Measurements from ENCODE around the gene GPR68.
"Not testable (repeated sequence)": the region's sequence is repeated elsewhere in the genome, so short reads cannot be mapped to it uniquely, and the experiment has no call there.

The GPR68 gene

DNA sequence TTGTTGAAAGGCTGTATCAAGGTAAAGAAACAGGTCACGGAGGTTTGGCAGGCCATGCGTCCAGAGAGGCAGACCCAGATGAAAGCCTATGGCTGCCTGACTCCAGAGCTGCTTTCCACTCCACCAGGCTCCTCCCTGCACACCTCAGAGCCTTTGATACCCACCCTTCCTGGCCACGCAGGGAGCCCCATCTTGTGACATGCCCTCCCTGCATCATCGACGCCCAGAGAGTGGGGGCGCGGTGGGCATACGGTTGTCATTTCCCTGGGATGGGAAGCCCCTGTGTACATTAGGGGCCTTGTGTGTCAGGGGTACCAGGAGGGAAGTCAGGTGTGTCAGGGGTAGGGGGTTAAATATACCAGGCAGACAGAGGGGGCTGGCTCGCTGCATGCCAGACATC lies 30.3 kb upstream of the GPR68 start:
- in situ Hi-C loops (cut with MboI; ENCODE audit: low sequenced_read_pairs), result loop anchor here (25.0 kb wide), 1 partner anchor 362 kb away; no protein-coding TSS in a partner anchor

DNA sequence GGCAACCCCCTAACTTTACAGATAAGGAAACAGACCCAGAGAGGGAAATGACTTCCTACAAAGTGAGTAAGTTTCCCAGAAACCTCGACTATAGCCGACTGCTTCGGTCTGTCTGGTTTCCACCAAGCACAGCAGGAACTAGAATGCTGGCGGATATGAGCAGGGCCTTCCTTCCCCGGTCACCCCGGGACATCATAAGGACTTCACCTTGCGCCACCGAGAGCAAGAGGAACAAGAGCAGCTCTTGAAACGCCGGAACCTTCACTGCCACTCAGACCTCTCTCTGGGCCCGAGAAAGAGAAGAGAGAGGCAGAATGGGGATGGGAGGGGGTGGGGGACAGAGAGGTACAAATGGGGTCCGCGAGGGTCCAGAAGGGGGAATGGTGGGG lies 29.4 kb upstream of the GPR68 start:
- in situ Hi-C loops (cut with MboI; ENCODE audit: low sequenced_read_pairs), result no loop called here

DNA sequence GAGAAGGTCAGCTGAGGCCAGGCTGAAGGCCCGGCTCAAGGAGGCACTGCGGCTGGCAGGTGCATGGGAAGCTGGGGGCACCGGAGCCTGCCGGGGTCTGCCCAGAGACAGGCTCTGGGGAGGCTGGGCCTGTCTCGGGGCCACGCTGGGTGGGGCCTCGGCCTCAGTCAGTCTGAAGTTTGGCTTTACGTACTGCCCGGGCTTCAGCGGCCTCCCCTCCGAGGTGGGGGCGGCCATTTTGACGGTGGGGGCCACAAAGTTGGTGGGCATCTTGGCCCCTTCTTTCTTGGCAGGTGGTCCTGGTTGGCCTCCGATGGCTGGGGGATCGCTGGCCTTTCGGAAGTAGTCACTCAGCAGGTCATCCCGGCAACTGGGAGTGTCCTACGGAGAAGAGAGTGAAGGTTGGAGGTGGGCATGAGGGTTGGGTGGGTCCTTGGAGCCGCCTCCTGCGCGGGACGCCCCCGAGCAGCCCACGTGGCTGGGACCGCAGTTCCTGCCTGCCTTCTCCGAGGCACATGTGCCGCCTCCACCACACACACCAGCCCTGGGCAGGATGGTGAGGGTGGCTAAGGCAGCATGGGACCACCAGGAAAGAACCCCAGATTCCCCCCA lies 28.9 kb upstream of the GPR68 start:
- in situ Hi-C loops (cut with MboI; ENCODE audit: low sequenced_read_pairs), result no loop called here

DNA sequence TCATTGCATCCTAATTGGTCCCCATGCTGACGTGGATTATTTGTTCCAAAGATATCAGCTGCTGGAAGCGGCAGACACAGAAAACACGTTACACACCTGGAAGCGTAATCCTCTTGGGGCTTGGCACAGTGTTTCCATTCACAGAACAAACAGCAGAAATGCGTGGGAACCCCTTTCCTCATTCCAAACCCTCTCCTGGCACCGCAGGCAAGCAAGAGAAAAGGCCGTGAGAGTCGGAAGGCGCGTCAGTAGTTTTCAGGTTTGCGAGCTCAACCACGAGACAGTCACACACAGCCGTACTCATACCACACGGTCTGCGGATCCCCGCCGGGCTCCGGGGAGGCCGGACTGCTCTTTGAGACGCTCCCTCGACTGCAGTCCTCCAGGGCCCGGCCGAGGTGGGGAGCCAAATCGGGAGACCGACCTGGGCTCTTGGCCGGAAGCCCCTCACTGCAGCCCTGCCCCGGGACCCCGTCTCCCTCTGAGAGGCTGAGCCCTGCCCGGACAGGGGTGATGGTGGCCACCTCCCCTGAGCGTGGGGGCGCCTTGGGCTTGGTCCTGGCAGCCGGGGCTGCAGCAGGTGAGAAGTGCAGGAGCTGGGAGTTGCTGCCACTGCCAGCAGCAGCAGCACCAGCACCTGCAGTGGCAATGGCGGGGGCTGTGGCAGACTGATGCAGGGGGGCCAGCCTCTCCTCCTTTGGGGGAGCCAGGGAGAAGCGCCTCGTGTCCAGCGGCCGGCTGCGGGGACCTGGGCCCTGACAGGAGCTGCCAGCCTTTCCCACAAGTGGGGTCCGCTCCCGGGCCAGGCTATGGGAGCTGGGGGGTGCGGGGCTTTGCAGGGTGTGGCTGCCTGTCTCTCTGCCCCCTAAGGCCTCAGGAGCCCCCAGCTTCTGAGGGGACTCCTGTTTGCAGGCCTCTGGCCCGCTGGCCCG lies 28.1 kb upstream of the GPR68 start:
- in situ Hi-C loops (cut with MboI; ENCODE audit: low sequenced_read_pairs), result no loop called here

DNA sequence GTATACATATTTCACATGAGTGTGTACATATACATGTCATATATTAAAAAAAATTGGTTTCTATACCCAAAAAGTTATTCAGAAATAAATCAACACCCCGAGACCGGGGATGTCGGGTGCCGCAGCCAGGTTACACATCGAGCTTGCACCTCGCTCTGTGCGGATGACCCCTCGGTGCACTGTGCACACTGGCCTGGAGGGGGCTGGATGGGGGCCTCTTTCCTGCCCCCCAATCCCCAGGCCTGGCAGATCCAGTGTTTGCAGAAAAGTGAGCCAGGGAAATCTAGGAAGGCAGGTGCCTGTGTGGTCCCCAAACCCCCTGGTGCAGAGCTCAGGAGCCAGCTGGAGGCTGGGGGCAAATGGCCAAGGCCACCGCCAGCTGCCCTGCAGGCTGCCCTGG lies 27.1 kb upstream of the GPR68 start:
- in situ Hi-C loops (cut with MboI; ENCODE audit: low sequenced_read_pairs), result no loop called here

DNA sequence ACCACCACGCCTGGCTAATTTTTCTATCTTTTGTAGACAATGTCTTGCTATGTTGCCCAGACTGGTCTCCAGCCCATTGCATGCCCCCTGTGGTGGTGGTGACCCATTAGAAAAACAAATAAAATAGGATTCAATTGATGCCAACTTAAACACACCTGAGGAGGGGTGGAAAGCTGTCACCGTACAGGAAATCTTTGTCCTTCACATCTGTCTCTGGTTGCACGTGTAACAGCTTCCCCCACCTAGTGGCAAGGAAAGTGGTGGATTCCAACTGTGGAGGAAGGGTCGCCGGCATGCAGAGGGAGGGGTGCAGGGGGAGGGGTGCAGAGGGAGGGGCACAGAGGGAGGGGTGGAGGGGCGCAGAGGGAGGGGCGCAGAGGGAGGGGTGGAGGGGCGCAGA lies 26.1 kb upstream of the GPR68 start:
- in situ Hi-C loops (cut with MboI; ENCODE audit: low sequenced_read_pairs), result no loop called here

DNA sequence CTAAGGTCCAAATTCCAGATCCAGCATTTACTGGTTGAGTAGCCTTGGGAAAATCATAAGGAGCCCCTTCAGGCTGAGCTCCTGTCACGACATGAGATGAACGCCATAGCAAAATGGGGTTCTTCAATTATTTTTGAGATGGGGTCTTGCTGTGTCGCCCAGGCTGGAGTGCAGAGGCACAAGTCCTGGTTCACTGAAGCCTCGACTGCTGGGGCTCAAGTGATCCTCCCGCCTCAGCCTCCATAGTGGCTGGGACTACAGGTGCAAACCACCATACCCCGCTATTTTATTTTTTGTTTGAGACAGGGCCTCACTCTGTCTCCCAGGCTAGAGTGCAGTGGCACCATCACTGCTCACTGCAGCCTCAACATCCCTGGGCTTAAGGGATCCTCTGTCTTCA lies 25.7 kb upstream of the GPR68 start:
- in situ Hi-C loops (cut with MboI; ENCODE audit: low sequenced_read_pairs), result no loop called here

DNA sequence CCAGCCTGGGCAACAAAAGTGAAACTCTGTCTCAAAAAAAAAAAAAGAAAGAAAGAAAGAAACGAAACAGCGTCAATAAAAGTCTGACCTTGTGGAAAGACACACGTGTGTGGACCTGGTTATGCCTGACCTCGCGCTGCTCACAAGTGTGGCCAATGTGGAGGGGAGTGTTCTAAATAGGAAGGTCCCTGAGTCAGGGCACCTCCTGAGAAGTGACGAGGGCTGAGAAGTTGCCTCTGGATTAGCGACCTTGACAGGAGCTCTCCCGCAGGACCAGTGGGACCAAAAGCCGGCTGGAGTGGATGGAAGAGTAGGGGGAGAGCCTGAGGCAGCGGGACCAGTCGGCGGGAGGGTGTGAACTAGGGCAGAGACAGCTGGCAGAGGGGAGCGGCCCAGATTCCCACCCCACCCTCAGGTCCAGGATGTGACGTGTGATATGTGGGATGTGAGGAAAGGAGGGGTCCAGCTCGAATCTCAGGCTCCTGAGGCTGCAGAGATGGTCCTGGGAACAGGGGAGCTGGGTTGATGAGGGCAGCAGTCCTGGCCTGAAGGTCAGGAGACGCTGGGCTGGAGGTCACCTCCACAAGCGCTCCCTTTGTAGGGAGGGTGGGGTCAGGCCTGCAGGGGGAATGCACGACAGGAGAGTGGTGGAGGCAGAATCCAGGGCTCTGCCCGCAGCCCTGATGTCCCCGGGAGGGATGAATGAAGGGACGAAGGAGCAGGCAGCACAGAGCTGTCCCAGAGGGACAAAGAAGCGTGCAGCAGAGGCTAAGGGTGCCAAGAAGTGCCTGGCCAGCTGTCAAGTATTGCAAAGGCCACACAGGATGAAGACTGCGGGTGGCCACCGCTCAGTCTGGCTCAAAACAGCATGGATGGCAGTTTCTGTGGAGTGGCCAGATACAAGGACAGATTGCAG lies 24.8 kb upstream of the GPR68 start:
- in situ Hi-C loops (cut with MboI; ENCODE audit: low sequenced_read_pairs), result no loop called here

DNA sequence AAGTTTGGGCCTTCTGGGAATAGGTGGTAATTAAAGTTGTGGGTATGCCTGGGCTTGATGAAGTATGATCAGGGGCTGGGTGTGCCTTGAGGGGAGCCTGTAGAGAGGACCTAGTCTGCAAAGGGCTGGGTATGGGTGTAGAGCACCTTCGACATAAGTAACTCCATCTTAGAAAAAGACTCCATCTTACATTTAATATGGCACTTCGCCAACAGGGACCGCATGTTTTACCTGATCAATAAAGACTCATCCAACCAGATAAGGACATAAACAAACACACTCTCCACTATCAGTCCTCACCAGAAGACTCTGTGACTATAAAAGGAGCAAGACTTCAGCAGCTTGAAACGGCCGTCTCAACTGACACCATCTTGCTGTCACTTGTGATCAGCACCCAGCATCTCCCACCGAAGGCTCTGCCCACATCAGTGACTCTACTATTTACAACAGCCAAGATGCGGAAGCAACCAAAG lies 23.5 kb upstream of the GPR68 start:
- in situ Hi-C loops (cut with MboI; ENCODE audit: low sequenced_read_pairs), result no loop called here

DNA sequence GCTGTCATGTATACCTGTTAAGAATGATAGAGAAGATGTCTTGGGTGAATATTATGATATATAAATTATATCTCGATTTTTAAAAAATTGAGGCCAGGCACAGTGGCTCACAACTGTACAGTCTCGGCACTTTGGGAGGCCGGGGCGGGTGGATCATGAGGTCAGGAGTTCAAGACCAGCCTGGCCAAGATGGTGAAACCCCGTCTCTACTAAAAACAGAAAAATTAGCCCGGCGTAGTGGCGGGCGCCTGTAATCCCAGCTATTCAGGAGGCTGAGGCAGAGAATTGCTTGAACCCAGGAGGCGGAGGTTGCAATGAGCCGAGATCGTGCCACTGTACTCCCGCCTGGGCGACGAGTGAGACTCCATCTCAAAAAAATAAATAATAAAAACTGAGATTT lies 21.8 kb upstream of the GPR68 start:
- in situ Hi-C loops (cut with MboI; ENCODE audit: low sequenced_read_pairs), result not testable (repeated sequence)

DNA sequence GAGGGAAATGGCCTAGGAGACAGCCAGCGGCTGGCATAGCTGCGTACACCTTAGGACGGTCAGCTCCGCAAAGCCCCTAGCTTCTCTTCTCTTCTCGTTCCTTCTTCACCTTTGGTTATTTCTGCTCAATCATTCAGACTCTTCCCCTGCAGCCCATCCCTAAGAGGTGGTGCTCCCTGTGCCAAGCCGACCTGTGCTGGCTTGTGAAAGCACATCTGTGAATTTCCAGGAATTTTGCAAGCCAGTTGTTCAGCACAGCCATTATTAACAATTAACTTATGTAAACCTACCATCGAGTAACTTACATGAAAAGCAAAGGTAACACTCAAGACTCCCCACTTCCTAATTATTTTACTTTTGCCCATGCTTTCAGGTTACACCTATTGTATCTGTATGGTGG lies 20.9 kb upstream of the GPR68 start:
- in situ Hi-C loops (cut with MboI; ENCODE audit: low sequenced_read_pairs), result no loop called here

DNA sequence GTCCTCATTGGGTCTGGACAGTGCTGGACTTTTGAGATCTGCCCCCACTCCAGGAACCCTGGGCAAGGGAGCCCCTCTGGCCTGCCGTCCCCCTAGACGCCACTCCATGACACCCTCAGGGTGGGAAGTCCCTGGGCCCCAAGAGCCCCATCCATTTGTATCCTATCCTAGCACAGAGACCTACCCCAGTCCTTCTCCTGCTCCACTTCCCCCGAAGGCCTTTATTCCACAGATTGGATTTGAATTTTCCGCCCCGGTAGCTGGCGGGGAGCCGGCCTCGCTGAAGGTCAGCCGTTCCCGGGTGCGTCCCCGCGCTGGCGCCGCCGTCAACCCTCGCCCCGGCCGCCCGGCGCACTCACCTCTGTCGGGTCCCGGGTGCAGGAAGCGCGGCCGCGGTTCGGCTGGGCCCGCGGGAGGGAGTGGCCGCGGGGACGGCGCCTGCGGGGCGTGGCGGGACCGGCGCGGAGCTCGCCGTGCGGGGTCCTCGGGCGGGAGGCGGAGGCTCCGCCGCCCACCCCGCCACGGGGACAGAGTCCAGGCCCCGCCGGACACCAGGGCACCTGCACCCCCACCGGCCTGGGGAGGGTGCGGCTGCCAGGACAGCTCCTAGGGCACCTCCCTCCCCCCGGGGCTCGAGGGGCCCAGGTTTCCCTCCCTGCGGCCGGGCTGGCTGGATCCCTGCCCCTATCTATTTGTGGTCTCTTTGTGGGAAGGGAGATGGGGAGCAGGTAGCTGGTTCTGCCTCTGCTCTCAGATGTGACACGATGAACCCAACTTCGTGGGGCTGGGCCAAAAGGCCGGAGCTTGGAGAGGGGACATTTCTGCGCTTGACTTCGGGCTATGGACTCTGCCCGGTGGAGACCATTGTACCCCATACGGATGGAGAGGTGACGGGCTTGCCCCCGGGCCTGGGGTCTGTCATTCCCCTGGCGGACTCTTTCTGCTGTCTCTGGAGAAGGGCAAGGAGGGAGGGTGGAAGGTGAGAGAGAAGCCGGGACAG lies 19.9 kb upstream of the GPR68 start:
- in situ Hi-C loops (cut with MboI; ENCODE audit: low sequenced_read_pairs), result no loop called here

DNA sequence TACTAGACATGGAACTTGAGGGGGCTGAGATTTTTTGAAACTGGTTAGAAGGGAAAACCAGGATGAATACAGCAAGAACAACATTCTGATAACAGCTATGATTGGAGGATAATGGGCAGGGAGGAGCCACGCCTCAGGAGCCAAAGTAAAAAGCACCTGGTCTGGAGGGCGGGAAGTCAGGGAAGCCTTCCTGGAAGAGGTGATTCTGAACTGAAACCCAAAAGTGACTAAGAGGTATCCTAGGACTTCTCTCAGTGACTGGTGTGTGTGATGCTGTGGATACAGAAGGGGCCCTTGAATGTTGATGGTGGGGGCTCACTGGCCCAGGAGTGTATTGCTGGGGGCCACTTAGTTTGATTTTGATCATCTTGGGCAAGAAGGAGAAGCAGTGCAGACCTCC lies 18.8 kb upstream of the GPR68 start:
- in situ Hi-C loops (cut with MboI; ENCODE audit: low sequenced_read_pairs), result no loop called here

DNA sequence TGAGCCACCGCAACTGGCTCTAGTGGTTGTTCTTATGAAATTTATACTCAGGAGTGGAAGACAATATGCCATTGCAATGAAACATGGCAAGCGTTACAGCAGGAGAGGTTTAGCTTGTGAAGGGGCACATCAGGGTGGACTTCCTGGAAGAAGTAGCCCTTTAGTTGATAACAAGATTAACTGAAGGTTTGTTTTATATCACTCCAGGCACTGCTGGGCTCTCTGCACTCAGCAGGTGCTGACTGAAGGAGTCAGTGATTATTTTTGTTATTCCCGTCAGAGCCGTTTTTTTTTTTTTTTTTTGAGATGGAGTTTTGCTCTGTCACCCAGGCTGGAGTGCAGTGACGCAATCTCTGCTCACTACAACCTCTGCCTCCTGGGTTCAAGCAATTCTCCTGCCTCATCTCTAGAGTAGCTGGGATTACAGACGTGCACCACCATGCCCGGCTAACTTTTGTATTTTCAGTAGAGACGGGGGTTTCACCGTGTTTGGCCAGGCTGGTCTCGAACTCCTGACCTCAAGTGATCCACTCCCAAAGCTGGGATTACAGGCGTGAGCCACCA lies 17.6 kb upstream of the GPR68 start:
- in situ Hi-C loops (cut with MboI; ENCODE audit: low sequenced_read_pairs), result no loop called here

DNA sequence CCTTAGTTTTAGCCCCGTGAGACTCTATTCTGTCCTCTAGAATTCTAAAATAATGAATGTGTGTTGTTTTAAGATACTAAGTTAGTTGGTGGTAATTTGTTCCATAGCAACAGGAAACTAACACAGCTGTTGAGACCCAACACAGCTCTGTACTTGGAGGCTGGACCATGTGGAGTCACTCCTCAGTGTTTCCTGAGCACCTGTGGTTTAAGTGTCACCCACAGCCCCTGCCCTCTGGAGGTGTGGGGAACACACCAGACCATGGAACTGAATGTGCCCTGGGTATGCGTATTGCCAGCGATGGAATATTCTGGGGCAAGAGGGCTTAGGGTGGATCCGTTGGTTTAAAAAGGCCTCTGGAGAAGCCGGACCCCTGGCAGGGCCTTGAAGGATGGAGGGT lies 16.6 kb upstream of the GPR68 start:
- in situ Hi-C loops (cut with MboI; ENCODE audit: low sequenced_read_pairs), result no loop called here

DNA sequence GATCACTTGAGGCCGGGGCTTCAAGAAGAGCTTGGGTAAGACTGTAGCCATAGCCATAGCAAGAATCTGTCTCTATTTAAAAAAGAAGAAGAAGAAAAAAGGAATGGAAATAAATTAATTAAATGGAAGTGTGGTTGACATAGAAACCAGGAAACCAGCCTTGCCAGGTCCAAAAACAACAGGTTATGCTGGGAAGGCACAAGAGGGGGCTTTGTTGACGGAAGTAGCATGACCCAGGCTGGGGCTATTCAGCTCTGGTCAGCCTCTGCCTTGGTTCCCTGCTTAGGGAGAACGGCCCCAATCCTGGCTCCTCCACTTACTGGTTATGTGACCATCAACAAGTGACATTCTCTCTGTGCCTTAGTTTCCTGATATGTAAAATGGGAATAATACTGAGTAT lies 14.4 kb upstream of the GPR68 start:
- in situ Hi-C loops (cut with MboI; ENCODE audit: low sequenced_read_pairs), result no loop called here

DNA sequence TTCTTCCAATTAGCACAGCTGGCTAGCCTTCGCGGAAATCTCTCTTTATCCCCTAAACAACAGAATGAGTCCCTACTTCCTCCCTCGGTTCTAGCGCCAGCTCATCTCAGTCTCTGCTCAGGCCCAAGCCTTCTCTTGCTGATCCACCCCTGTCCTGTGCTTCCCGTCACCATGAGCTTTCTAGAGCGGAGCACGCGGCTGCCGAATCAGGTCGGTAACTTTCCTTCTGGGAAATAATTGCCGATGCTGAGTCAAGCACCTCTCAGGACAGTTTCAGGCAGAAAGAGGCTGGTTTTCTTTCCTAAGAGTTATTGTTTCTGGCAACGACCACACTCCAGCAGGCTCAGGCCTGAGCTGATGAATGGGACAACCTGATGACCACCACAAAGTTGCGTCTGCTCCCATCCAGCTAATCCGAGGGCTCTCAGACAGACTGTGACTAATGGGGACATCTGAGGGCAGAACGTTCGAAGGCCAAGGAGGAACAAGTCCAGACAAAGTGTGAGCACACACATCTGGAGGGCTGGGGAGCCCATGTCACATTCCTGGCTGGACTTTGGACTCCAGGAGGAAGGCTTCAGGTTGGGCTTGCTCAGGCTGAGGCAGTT lies 13.6 kb upstream of the GPR68 start:
- in situ Hi-C loops (cut with MboI; ENCODE audit: low sequenced_read_pairs), result no loop called here

DNA sequence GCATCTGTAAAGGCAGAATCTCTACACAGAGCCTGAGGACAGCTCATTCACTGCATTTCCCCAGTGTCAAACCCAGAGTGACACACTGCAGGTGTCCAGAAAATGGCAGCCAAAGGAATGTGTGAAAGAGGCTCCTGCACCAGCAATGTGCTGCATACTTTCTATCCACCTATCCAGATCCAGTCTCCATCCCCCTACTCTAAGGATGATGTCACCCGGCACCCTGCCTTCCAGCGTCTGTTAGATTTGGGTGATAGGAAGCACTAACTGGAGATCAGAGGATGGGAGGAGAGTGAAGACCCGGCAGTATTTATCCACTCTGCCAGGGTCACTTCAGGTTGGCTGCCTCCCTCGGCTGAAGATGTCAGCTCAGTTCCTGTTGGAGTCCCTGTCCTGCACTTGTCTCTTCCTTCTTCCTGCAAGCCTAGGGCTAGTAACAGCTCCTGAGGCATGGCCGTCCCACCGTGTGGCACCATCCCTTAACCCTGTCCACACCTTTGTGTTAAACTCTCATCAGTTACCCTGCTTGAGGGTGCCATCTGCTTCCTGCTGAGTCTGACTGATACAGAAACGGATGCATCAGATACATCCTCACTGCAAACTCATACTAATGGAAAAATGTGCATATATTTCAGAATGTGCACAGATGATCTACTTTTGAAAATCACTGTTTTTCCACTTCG lies 13.0 kb upstream of the GPR68 start:
- in situ Hi-C loops (cut with MboI; ENCODE audit: low sequenced_read_pairs), result no loop called here

DNA sequence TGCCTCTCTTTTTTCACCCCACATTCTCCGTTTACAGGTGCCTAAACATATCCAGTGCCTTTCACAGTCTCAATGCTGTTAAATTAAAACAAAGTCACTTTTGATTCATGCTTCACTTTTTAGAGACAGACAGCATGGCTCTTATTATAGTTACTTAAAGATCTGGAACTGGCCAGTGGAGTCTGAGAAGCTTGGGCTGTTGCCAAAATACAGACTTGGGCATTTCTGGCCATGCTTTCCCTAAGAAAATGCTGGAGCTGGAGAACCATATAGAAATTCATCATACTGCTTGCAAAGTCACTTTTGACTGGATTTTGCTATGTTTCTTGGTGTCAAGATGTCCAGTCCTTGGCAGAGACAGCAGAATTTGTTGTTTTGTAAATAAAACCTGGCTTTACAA lies 12.2 kb upstream of the GPR68 start:
- in situ Hi-C loops (cut with MboI; ENCODE audit: low sequenced_read_pairs), result no loop called here

Data from HL-60/S4 treated with phorbol 12-myristate 13-acetate at 8.2 ng/mL for 4 days and 3 days (cell line).